Small intestine (tissue), 7 donors: ENCODE data around the gene RBMS3. TPM values are rescaled to one million over a fixed set of nuclear protein-coding genes. Genes with fewer than 3 reads are reported as not detected.

Experiments
- DNase-seq, 2 donors: peaks; one replicate each; pipeline versions ENCODE4 v3.0.0 to v3.0.0-alpha.2; 2013
- FAIRE-seq: peaks from 2 replicates; lab custom pipeline; 2012; peaks lifted over from hg19 to GRCh38; lab: Jason Lieb, UNC
- H3K27ac ChIP-seq, 3 donors: one replicate each; pipeline ENCODE4 v1.5.1; 2013; ENCODE audit warnings: low read length in 2 of 3, mild to moderate bottlenecking in 2 of 3, control low read depth in 1 of 3, inconsistent platforms in 1 of 3, low read depth in 1 of 3, moderate library complexity in 1 of 3
- H3K27me3 ChIP-seq, 3 donors: one replicate each; pipeline ENCODE4 v1.6.1; 2013; ENCODE audit warnings: low read length in 3 of 3, inconsistent platforms in 1 of 3; ENCODE audit not compliant: control insufficient read depth in 3 of 3, insufficient read depth in 3 of 3
- H3K36me3 ChIP-seq, 3 donors: one replicate each; pipeline ENCODE4 v1.6.1; 2013; ENCODE audit warnings: low read length in 3 of 3, inconsistent platforms in 1 of 3, low read depth in 1 of 3, mild to moderate bottlenecking in 1 of 3, moderate library complexity in 1 of 3; ENCODE audit not compliant: control insufficient read depth in 3 of 3, insufficient read depth in 2 of 3
- H3K4me1 ChIP-seq, 3 donors: one replicate each; pipeline ENCODE4 v1.6.1; 2013; ENCODE audit warnings: low read length in 2 of 3, inconsistent platforms in 1 of 3, low read depth in 1 of 3, mild to moderate bottlenecking in 1 of 3, moderate library complexity in 1 of 3; ENCODE audit not compliant: control insufficient read depth in 3 of 3, insufficient read depth in 2 of 3
- H3K4me3 ChIP-seq, 3 donors: one replicate each; pipeline ENCODE4 v1.5.1; 2013; ENCODE audit warnings: low read length in 3 of 3, control low read depth in 1 of 3, inconsistent platforms in 1 of 3, low read depth in 1 of 3, mild to moderate bottlenecking in 1 of 3, moderate library complexity in 1 of 3
- H3K9me3 ChIP-seq, 2 donors: one replicate each; pipeline ENCODE4 v1.6.1; 2013; ENCODE audit warnings: low read depth in 1 of 2, low read length in 1 of 2; ENCODE audit not compliant: control insufficient read depth in 2 of 2, insufficient read depth in 1 of 2
- whole genome bisulfite sequencing, 3 donors: extraction: QIAGEN DNeasy Blood & Tissue Kit; methylation state at CpG; one replicate each; pipeline ENCODE4 v1.1.7; 2013; 5-methylcytosine and 5-hydroxymethylcytosine counted together
- polyA plus RNA-seq, 4 donors: library from polyadenylated mRNA; stranded (reverse) in 3 of 4; unstranded in 1 of 4; fragments of 200-250 nt in 3 of 4; fragments of 120-200 nt in 1 of 4; gene quantifications; one replicate each; pipeline versions ENCODE4 v1.2.1 to v1.2.3, GENCODE V29; 2013
- donor health status: healthy with polysubstance abuse.
- donor health status: control.
- donor health status: control.
- donor health status: Bipolar disorder and iron deficiency.
- donor health status: healthy.

The RBMS3 gene
- polyA plus RNA-seq, 4 donors = 0.81 to 6.4 (median 4.8) TPM; not detected in 1

DNA sequence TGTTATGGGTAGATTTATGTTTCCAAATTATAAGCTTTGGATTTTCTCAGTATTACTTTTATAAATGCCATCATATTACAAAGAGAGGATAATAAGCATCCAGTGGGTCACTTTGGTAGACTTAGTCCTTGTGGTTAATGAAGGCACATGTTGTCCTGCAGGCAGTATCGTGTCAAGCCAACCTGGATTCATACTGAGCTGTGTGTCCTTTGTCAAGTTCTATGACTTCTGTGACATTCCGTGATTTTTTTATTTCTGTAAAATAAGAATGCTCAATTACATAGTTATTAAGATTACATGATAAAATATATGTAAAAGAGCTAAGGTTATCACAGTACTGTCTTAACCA, 257.7 kb downstream of the RBMS3 start:
- Histone ChIP-seq H3K9me3 (no peaks in the 10 kb centered on the region), H3K27me3 (no peaks in the 10 kb centered on the region), H3K36me3 (no peaks in the 10 kb centered on the region), H3K4me3 (no peak overlapping the region), H3K4me1 (no peaks in the 10 kb centered on the region), H3K27ac (no peak overlapping the region)
- 72 to 80% (median 78%) methylated on average over 2 of the region's 2 CpGs for WGBS, 3 donors
- DNase-seq (no peak), FAIRE-seq (no peak)

DNA sequence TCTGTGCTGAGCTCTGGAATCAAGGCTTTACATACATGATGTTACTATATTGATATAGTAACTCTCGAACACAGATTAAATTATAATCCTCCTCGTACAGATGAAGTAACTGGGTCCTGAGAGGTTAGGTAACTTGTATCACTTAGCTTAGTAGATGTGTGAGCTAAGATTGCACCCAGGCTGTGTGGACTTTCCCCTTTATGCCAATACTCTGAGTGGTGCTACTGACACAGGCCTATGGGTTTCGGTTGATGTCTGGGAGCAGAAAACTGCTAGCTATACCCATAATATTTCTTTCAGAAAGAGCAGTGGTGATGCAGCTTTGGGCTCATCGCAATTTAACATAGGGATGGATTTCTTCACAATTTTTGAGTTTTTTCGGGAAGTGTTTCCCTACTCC, 259.7 kb downstream of the RBMS3 start:
- H3K4me3 ChIP-seq = no peak overlapping the region
- 87 to 93% (median 92%) methylated on average over 5 of the region's 5 CpGs for WGBS, 3 donors
- no peak for FAIRE-seq
- H3K4me1 ChIP-seq = no peaks in the 10 kb centered on the region
- no peak for DNase-seq
- no peaks in the 10 kb centered on the region for H3K9me3 ChIP-seq
- no peaks in the 10 kb centered on the region for H3K36me3 ChIP-seq
- no peaks in the 10 kb centered on the region for H3K27me3 ChIP-seq
- H3K27ac ChIP-seq = no peak overlapping the region

DNA sequence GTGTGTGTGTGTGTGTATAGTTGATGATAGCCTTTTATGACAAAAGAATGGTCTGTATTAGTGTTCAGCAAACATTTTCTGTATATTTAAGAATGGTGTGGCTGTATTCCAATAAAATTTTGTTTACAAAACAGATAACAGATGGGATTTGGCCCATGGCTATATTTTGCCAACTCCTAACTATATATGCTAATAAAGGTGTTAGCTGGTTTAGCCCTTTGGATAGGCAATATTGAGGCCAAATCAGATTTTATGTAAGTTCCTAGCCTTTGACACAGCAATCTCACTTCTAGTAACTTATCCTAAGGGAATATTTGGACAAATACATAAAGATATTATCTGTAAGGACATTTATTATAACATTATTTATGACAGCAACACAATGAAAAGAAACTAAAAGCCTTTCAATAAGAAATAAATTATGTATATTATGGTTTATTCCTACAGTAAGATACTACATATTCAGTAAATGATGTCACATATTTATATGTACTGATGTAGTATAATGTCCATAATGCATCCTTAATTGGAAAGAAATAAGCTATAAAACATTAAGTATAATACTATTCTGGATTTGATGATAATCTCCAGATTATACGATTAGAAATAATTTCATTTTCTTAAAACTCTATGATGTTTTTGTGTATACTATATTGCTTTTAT, 264.0 kb downstream of the RBMS3 start:
- no peaks in the 10 kb centered on the region for H3K4me1 ChIP-seq
- H3K27me3 ChIP-seq = no peaks in the 10 kb centered on the region
- no peak overlapping the region for H3K27ac ChIP-seq
- H3K9me3 ChIP-seq = no peaks in the 10 kb centered on the region
- no peak overlapping the region for H3K4me3 ChIP-seq
- FAIRE-seq (peak; percentile 78), DNase-seq (no peak)
- no peaks in the 10 kb centered on the region for H3K36me3 ChIP-seq
- WGBS, 3 donors = 88 to 92% (median 90%) methylated on average over 1 of the region's 1 CpG

DNA sequence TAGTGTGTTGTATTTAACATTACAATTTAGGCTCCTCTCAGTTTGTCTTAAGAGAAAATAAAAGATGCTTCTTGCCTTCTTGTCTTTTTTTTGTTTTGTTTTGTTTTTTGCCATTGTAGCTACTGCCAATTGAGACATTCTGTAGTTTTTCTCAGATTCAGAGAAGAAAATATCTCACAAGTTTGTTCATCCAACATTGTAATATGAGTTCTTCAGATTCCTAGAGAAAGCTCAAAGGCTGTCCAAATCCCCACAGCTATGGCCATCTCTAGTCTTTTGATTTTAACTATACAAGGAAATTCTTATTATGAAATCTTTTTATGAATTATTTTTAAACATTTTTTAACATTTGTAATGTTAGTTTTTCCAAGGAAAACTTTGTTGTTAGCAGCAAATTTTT, 264.7 kb downstream of the RBMS3 start:
- H3K36me3 ChIP-seq = no peaks in the 10 kb centered on the region
- FAIRE-seq (no peak), DNase-seq (no peak)
- no peak overlapping the region for H3K27ac ChIP-seq
- no peaks in the 10 kb centered on the region for H3K4me1 ChIP-seq
- no peaks in the 10 kb centered on the region for H3K9me3 ChIP-seq
- no peak overlapping the region for H3K4me3 ChIP-seq
- no peaks in the 10 kb centered on the region for H3K27me3 ChIP-seq

DNA sequence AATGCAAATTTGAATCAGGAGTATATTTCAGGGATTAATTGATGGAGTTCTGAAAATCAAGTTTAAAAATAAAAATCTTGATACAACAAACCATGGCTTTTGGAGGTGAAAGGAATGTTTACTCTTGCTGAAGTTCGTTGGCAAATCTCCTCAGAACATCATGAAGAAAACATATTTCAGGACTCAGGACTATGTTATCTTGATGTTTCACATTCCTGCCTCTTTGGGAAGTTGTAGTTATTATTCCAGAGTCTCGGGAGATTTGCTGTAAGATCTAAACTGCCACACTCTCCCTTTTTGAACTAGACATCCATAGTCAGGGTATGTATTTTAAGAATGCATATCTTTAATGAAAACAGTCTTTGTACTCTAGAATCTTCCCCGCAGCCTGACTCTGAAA, 271.2 kb downstream of the RBMS3 start:
- Histone ChIP-seq H3K27ac (no peak overlapping the region), H3K9me3 (no peaks in the 10 kb centered on the region), H3K27me3 (no peaks in the 10 kb centered on the region), H3K36me3 (no peaks in the 10 kb centered on the region), H3K4me1 (no peaks in the 10 kb centered on the region), H3K4me3 (no peak overlapping the region)
- FAIRE-seq = no peak
- WGBS, 3 donors = 47 to 52% (median 51%) methylated on average over 3 of the region's 3 CpGs
- no peak for DNase-seq

DNA sequence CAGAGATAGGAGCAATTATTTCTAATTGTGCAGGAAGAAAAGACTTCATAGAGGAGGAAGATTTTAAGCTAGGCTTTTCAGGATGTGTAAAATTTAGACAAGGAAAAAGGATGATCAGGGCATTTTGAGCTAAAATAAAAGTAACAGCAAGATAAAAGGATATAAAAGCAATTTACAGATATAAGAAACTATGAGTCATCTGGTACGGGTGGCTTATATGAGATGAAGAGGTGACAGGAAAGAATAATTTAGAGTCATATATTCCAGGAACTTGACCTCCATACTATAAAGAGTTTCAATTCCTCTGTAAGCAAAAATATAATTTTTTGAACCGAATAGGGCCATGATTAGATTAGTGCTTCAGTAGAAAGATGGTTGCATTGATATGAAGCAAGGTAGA, 273.7 kb downstream of the RBMS3 start:
- Histone ChIP-seq H3K4me1 (no peaks in the 10 kb centered on the region), H3K27ac (no peak overlapping the region), H3K36me3 (no peaks in the 10 kb centered on the region), H3K4me3 (no peak overlapping the region), H3K27me3 (no peaks in the 10 kb centered on the region), H3K9me3 (no peaks in the 10 kb centered on the region)
- DNase-seq (no peak), FAIRE-seq (no peak)
- 41 to 50% (median 42%) methylated on average over 2 of the region's 2 CpGs for WGBS, 3 donors

DNA sequence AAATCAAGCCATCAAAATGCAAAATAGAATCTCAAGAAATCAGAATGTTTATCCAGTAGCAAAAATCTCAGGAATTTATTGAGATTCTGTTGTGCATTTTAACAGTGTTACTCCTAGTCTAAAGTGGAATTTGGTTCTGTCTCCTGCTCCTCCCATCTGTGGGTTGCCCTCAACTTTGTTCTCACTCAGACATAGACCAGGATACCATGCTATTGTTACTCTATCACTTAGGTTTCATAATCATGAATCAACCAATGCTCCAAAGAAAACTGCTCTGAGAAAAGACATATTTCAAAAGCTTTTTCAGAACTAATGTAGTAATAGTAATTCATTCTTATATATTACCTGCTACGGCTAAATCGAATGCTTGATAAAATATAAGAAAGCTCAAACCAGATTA, 274.7 kb downstream of the RBMS3 start:
- H3K4me3 ChIP-seq = no peak overlapping the region
- no peaks in the 10 kb centered on the region for H3K4me1 ChIP-seq
- H3K27me3 ChIP-seq = no peaks in the 10 kb centered on the region
- no peaks in the 10 kb centered on the region for H3K36me3 ChIP-seq
- no peaks in the 10 kb centered on the region for H3K9me3 ChIP-seq
- no peak overlapping the region for H3K27ac ChIP-seq
- 95 to 100% (median 95%) methylated on average over 2 of the region's 2 CpGs for WGBS, 3 donors
- FAIRE-seq = no peak
- DNase-seq = no peak

DNA sequence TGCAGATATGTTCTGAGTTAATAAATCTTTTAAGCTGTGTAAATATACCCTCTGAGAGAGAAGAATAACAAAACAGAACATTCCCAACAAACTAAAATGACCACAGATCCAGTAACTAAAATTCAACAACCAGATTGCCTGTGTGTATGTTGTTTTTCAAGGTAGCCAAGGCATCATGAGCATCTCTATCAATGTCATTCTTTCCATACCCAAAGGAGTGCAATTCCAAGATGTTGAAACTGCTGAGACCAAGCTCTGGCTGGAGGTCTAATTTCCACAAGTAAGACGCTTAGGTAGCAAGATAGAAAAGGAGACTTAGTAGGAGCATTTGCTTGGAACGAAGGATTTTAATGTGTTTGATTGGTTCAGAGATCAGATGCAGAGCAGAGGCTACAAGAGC, 276.3 kb downstream of the RBMS3 start:
- DNase-seq = no peak
- Histone ChIP-seq H3K9me3 (no peaks in the 10 kb centered on the region), H3K36me3 (no peaks in the 10 kb centered on the region), H3K4me3 (no peak overlapping the region), H3K27ac (no peak overlapping the region), H3K27me3 (no peaks in the 10 kb centered on the region), H3K4me1 (no peaks in the 10 kb centered on the region)
- WGBS, 3 donors = 60 to 77% (median 72%) methylated on average over 2 of the region's 2 CpGs
- FAIRE-seq = no peak

DNA sequence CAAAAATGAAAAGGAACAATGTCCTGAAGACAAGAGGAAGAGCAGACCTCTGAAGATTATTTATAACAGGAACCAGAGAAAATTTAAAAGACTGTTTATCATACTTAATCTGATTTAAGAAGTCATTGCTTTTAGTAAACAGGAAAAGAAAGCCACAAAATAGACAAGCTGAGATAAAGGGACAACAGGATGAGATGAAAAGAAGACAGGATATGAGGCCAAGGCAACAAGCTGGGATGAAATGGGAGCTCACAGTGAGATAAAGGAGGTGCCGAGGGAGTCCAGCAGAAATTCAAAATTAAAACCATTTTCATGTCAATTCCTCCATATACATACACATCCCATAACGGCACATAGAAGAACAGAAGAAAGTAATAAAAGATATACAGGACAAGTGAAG, 277.0 kb downstream of the RBMS3 start:
- Histone ChIP-seq H3K4me3 (no peak overlapping the region), H3K9me3 (no peaks in the 10 kb centered on the region), H3K36me3 (no peaks in the 10 kb centered on the region), H3K27ac (no peak overlapping the region), H3K4me1 (no peaks in the 10 kb centered on the region), H3K27me3 (no peaks in the 10 kb centered on the region)
- FAIRE-seq (no peak), DNase-seq (no peak)
- WGBS, 3 donors = 54 to 76% (median 57%) methylated on average over 2 of the region's 2 CpGs
